ENCODE measurements around the gene CLIC3. TPM values are rescaled to one million over a fixed set of nuclear protein-coding genes. Genes with fewer than 3 reads are reported as not detected.

Gene CLIC3
- total RNA-seq, 2 donors from 2014 or later: not detected

DNA sequence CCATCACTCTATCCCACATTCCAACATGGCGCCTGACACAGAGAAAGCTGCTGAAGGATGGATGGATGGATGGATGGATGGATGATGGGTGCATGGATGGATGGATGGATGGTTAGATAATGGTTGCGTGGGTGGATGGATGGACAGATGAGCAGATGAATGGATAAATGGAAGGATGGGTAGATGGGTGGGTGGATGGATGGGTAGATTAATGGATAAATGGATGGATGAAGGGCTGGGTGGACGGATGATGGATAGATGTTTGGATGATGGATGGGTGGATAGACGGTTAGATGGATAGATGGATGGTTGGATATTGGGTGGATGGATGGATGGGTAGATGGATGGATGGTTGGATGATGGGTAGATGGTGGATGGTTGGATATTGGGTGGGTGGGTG, 39.8 kb downstream of the CLIC3 start:
- Mint-ChIP-seq H3K36me3 (no peaks in the 10 kb centered on the region), H3K27ac (no peak overlapping the region), H3K9me3 (peaks cover 9% of the 10 kb centered on the region in 2 donors)
- ATAC-seq (no peak), DNase-seq (ENCODE audit: low spot score in 2 of 2) (no peak)

DNA sequence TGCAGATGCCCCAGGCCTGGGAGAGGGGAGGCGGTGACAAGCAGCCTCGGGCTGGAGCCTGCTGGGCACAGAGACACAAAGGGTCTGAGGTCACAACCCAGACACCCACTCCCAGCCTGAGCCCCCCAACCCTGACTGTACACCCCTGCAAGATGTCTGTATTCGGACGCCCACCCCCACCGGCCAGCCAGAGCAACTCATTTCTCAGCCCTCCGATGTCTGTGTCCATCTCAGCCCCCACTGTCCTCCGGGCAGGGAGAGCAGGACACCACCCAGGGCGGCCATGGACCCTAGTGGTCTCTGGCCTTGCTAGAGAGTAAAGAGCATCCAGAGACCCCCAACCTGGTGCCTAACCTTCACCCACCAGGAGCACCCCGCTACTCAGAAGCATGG, 40.4 kb downstream of the CLIC3 start:
- Mint-ChIP-seq H3K9me3 (peaks cover 9% of the 10 kb centered on the region in 2 donors), H3K36me3 (no peaks in the 10 kb centered on the region), H3K27ac (no peak overlapping the region)
- ATAC-seq (no peak), DNase-seq (ENCODE audit: low spot score in 2 of 2) (no peak)

DNA sequence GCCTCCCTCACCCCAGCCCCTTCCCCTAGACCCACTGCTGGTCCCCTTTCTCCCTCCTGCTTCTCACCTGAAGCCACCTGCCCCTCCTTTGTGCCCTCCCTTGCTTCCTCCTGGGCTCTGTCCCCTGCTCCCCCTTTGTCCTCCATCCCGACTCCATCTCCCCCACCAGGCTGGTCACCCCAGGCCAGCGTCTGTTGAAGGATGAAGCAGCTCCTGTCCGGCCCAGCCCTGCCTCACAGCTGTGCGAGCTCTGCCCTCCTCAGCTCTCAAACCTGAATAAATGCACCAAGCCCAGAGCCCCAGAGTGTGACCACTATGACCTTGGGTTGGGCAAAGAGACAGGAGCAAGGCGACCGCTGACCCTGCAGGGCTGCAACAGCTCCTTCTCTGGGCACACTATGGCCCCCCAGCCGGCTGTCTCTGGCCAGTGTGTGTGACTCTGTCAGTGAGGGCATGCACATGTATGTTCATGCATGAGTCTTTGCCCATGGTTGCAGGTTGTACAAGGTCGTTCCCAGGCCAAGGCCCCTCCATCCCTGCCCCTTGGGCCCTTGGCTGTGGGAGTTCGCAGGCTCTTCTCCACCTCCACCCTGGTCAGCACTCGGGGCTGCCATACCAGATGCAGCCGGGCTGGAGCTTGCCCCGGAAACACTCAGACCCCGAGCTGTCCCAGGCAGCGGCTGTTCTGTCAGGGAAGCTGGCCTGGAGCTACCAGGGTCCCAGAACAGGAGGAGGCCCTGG, 41.0 kb downstream of the CLIC3 start:
- Mint-ChIP-seq H3K27ac (no peak overlapping the region), H3K36me3 (no peaks in the 10 kb centered on the region), H3K9me3 (peaks cover 9% of the 10 kb centered on the region in 2 donors)
- DNase-seq (ENCODE audit: low spot score in 2 of 2) (no peak), ATAC-seq (no peak)

DNA sequence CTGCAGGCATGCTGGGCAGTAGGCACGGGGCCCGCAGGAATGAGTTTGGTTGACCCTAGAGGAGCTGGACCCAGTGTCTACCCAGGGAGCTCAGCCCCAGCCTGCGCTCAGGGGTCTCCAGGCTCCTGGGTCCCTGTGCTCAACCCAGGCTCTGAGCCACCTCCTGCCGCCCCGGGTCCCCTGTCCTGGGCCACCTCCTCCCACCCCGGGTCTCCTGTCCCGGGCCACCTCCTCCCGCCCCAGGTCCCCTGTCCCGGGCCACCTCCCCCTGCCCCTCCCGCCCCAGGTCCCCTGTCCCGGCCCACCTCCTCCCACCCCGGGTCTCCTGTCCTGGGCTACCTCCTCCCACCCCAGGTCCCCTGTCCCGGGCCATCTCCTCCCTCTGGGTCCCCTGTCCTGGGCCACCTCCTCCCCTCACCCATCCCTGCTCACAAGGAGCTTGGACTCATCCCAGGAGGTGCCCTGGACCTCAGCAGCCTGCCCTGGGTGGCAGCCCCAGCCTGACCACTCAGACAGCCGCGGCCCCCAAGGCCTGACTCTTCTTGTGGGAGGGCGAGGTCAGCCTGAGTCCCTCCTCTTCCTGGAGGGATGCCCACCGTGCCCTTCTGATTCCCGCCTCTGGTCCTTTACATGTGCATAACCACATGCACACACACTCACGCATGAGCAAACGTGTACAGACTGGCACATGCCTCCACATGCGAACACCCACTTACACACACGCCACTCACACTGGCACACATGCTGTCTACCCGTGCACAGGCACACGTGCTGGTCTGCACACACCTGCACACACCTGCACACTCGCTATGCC, 41.9 kb downstream of the CLIC3 start:
- Mint-ChIP-seq H3K9me3 (peaks cover 9% of the 10 kb centered on the region in 2 donors), H3K36me3 (no peaks in the 10 kb centered on the region), H3K27ac (no peak overlapping the region)
- ATAC-seq: no peak
- DNase-seq (ENCODE audit: low spot score in 2 of 2): no peak

DNA sequence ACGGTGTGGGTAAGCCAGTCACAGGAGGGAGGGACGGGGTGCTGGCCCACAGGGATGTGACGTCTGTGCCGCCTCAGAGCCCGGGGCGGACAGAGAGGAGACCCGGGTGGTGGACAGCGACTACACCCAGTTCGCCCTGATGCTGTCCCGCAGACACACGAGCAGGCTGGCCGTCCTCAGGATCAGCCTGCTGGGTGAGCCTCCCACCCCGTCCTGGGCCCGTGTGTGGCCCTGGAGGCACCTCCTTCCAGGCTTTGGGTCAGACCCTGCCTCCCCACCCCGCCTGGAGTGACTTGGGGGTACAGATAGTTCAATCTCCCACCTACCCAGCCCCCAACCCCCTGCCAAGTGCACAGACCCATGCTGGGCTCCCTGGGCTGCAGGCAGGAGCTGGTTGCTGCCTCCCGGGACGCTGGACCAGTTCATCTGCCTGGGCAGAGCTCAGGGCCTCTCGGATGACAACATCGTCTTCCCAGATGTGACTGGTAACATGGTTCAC, 42.5 kb downstream of the CLIC3 start:
- ATAC-seq (no peak), DNase-seq (ENCODE audit: low spot score in 2 of 2) (no peak)
- Mint-ChIP-seq H3K9me3 (peaks cover 9% of the 10 kb centered on the region in 2 donors), H3K27ac (no peak overlapping the region), H3K36me3 (no peaks in the 10 kb centered on the region)

DNA sequence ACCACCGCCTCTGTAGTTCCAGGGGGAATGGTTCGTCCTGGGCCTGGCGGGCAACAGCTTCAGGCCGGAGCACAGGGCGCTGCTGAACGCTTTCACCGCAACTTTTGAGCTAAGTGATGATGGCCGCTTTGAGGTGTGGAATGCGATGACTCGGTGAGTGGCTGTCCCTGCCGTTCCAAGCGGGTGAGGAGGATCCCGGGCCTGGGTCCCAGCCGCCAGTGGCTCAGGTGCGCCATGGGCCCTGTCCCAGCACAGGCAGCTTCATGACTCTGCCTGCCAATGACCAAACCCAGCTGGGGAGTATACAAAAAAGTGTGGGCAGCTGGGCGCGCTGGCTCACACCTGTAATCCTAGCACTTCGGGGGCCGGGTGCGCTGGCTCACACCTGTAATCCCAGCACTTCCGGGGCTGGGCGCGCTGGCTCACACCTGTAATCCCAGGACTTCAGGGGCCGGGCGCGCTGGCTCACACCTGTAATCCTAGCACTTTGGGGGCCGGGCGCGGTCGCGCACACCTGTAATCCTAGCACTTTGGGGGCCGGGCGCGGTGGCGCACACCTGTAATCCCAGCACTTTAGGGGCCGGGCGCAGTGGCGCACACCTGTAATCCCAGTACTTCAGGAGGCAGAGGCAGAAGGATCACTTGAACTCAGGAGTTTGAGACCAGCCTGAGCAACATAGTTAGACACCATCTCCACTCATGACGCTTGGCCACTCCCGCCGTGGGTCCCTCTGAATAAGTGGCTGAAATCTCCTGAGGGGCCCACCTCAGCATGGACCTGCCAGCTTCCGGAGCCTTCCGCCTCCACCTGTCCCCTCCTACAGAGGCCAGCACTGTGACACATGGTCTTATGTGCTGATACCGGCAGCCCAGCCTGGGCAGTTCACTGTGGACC, 43.2 kb downstream of the CLIC3 start:
- DNase-seq (ENCODE audit: low spot score in 2 of 2) (no peak), ATAC-seq (no peak)
- Mint-ChIP-seq H3K9me3 (peaks cover 9% of the 10 kb centered on the region in 2 donors), H3K27ac (no peak overlapping the region), H3K36me3 (no peaks in the 10 kb centered on the region)

DNA sequence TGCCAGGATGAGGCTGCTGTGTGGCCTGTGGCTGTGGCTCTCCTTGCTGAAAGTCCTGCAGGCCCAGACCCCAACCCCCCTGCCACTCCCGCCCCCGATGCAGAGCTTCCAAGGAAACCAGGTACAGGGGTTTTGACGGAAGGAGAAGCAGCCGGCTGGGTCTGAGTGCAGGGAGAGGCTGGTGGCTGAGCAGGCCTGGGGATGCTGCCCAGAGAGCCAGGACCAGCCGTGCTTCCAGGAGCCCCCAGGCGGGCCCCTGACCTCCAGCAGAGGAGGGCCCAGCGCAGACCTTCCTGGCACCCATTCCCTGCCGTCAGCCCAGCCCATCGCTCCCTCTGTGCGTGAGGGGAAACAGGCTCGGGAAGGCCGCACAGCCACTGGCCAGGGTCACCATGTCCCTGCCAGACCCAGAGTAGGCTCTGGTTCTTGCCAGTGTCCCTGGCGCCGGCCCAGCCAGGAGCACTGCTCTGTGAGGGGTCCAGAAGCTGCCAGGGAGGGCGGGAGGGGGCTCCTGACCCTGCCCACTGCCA, 44.0 kb downstream of the CLIC3 start:
- no peak for DNase-seq (ENCODE audit: low spot score in 2 of 2)
- H3K36me3 Mint-ChIP-seq: no peaks in the 10 kb centered on the region
- no peak overlapping the region for H3K27ac Mint-ChIP-seq
- peaks cover 9% of the 10 kb centered on the region in 2 donors for H3K9me3 Mint-ChIP-seq
- no peak for ATAC-seq

DNA sequence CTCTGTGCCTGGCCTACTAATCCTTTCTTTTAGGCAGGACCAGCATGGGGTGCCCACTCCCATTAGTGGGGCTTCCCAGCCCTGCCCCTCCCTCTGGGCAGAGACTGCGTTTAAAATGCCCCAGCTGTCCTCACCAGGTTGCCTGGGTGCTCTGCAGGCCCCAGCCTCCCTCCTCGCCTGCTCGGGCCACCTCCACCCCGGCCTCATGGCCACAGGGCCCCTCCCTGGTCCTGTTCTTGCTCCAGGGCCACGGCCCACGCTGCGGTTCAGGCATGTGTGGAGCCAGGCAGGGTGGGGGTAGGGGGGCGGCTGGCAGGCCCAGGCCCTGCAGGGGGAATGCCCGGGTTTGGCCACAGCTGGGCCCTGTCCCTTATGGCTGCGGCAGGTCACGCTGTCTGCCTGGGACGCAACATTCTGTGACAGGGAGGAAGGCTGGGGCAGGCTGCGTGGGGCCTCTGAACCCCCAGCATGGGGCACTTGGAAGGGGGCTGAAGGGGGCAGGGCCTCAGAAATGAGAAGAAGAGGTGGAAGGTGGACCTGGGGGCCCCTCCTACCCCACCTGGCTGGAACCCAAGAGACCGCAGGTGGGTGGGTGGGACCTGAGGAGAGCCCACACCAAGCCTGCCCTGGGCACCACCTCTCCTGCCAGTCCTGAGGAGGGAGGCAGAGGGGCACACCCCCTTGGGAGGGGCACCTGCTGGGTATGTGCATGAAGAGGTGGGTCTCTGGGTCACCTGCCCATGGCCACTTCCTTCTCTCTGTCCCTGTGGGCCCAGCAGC, 44.6 kb downstream of the CLIC3 start, which contains the start of gene LCN12:
Gene LCN12 (plus strand): TSS at position 733 of the 780 bp plus-strand sequence. CDS start 55 bp downstream, outside the sequence.
- DNase-seq (ENCODE audit: low spot score in 2 of 2) (no peak), ATAC-seq (no peak)
- H3K36me3 Mint-ChIP-seq: no peaks in the 10 kb centered on the region
- no peak within 1 kb of the TSS for H3K27ac Mint-ChIP-seq
- peaks cover 7% of the 10 kb centered on the region in 2 donors for H3K9me3 Mint-ChIP-seq

DNA sequence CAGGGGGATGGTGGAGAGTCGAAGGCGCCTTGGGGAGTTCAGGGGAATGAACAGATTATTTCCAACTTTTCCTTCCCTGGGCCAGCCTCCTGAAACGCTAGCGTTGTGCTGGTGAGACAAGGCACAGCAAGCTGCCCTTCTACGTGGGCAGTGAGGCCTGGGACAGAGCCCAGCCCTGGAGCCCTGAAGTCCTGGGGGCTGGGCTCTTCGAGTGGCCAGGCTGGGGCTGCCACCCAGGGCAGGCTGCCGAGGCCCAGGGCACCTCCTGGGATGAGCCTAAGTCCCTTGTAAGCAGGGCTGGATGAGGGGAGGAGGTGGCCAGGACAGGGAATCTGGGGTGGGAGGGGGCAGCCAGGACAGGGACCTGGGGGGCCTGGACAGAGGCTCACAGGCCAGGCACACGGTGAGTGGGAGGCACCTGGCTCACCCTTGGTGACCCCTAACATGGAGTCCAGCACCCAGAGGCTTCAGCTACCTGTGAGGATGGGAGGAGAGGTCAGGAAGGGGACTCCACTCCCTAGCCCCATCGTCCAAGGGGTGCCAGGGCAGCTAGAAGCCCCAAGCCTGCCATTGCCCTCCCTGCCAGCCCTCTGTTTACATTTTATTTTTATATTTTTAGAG, 45.6 kb downstream of the CLIC3 start:
- ATAC-seq: no peak
- Mint-ChIP-seq H3K9me3 (no peaks in the 10 kb centered on the region), H3K27ac (peak overlapping the region in 1 of 2 donors; percentile 85), H3K36me3 (no peaks in the 10 kb centered on the region)
- DNase-seq (ENCODE audit: low spot score in 2 of 2): no peak

DNA sequence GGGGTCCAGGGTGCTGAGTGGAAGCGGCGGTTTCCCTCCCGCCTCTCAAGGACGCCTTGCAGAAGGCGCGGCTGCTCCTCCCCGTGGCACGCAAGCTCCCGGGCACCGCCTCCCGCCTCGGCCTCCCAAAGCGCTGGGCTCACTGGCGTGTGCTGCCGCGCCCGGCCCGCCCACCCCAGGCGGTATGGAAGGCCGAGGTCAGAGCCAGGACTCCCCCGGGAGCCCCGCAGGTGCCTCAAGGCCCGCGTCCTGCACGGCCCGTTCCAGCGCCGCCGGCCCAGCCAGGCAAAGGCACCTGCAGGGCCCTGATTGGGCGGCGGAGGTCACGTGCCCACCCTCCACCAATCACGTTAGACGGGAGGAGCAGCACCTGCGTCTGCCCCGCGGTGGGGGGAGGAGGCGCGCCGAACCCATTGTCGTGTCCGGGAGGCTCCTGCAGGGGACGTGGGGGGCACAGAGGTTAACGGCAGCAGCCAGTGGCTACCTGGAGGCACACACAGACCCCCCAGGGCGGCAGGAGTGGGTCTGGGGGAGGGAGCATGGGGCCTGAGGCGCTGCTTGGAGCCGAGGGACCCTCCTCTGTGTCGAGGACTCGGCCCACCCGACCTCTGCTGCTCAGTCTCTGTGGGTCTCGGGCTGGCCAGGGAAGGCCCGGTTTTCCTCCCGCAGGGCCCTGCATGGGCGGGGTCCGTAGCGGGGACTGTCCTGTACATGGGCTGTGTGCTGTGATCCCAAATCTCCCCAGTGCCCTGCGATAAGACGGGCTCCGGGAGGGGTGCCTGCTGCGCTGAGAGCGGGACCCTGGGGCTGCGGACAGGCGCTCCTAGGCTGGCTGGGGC, 46.3 kb downstream of the CLIC3 start:
- H3K36me3 Mint-ChIP-seq: no peaks in the 10 kb centered on the region
- peak overlapping the region; percentile 84 to 85 for H3K27ac Mint-ChIP-seq
- DNase-seq (ENCODE audit: low spot score in 2 of 2) (peak; percentile 96), ATAC-seq (peak; percentile 94 to 98)
- H3K9me3 Mint-ChIP-seq: no peaks in the 10 kb centered on the region

DNA sequence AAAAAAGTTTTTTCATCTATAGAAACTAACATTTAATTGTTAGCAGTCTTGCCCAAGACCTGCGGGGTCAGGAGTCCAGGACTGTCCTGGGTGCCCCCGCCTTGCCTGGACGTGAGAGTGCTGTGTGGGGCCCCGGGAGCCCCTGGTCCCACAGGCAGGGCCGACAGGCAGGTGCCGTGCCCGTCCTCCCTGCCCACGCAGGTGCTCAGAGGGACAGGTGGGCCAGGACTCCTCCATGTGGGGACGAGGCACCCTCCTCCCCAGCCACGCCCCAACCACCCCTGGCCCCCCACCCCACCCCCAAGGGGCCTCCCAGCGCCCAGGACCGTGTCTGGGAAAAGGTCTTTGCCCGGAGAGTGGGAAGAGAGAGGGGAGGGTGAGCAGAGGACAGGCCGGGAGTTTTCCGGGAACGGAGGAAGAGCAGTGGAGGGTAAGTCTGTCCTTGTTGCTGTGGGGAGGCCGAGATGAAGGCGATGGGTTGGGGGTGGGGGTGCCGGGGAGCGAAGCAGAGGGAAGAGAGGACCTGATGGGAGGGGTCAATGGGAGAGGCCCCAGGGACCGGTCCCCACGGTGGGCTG, 47.0 kb downstream of the CLIC3 start:
- Mint-ChIP-seq H3K9me3 (no peaks in the 10 kb centered on the region), H3K27ac (peak overlapping the region; percentile 84 to 85), H3K36me3 (no peaks in the 10 kb centered on the region)
- DNase-seq (ENCODE audit: low spot score in 2 of 2) (no peak), ATAC-seq (no peak)

DNA sequence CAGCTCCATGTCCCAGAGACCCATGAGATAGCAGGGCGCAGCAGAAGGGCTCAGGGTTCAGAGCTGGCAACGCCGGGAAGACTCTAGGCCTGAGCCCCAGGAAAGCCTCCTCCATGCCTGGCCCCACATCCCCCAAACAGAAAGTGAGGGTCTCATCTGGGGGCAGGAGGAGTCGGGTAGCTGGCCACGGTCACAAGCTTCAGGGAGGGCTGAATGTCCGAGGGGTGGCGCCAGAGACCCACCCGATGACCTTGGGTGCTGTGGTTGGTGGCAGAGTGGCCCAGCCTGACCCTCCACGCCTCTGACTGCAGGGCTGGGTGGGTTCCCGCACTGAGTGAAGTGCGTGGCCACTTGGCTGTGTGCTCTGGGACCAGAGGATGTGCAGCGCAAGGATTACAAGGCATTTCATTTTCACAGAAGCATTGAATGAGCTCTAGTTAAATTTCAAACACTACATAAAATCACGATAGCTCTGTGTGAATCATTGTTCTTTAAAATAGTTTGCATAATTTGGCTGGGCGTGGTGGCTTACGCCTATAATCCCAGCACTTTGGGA, 48.3 kb downstream of the CLIC3 start:
- no peak overlapping the region for H3K27ac Mint-ChIP-seq
- DNase-seq (ENCODE audit: low spot score in 2 of 2) (no peak), ATAC-seq (no peak)
- no peaks in the 10 kb centered on the region for H3K36me3 Mint-ChIP-seq
- no peaks in the 10 kb centered on the region for H3K9me3 Mint-ChIP-seq

DNA sequence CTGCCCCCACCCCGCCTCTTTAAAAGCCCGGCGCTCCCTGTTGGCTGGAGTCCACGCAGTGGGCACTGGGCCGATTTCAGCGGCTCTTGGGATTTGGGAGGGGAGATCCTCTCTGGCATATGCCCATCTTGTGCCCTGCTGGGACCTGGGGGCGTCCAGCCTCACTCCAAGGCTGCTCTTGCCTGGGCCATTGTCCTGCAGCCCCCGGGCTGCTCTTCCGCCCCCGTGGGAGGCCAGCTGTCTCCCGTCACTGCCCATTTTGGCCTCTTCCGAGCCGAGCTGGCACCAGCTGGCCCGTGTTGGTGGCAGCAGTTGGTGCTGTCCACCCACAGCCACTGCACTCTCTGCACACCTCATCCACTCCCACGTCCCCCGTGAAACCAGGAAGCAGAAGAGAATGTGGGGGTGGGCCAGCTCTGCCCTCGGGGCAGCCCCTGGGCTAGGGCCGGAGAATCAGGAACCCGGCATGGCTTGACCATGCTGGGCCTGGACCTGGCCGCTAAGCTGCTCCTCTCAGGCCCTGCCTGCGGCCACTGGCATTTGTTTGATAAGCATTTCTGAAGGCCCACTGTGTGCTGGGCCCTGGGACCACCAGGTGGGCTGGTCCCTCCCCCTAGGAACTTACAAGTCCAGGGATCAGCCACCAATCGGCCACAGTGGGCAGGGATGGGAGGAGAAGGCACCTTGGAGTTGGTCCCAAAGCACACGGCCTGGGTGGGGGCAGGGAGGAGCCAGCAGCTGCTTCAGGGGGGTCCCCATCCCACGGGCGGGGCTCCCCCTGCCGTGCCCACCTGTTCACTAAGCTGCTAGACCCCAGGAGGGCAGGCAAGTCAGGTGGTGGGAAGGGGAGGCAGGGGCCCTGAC, 49.1 kb downstream of the CLIC3 start:
- DNase-seq (ENCODE audit: low spot score in 2 of 2): no peak
- no peaks in the 10 kb centered on the region for H3K9me3 Mint-ChIP-seq
- no peak for ATAC-seq
- H3K36me3 Mint-ChIP-seq: no peaks in the 10 kb centered on the region
- H3K27ac Mint-ChIP-seq: no peak overlapping the region

All from activated naive CD4-positive, alpha-beta T cell treated with anti-CD3 and anti-CD28 coated beads, Interleukin-2, amount 50 U/mL, for 72 hours (primary cell).